ENCODE results near the gene TRABD2B.

TRABD2B gene

GRCh38 chr1:47841356-47841755 lies 155.8 kb downstream of the TRABD2B start:
- DNase-seq (ENCODE audit: low read depth, low spot score): no peak
- TF ChIP-seq CTCF (IDR thresholded peaks at IDR 0.05; ENCODE audit: low read depth, low read length): no peak
- in situ Hi-C loops (cut with HindIII; ENCODE audit: low sequenced_read_pairs): no loop called here
- no peak overlapping the region for H3K4me3 ChIP-seq (ENCODE audit: low read depth, low read length)

GRCh38 chr1:47840393-47841190 lies 156.6 kb downstream of the TRABD2B start:
- no peak for DNase-seq (ENCODE audit: low read depth, low spot score)
- in situ Hi-C loops (cut with HindIII; ENCODE audit: low sequenced_read_pairs): no loop called here
- no peak for TF ChIP-seq CTCF (IDR thresholded peaks at IDR 0.05; ENCODE audit: low read depth, low read length)
- no peak overlapping the region for H3K4me3 ChIP-seq (ENCODE audit: low read depth, low read length)

- no peak overlapping the region for H3K4me3 ChIP-seq (ENCODE audit: low read depth, low read length)
- no peak for TF ChIP-seq CTCF (IDR thresholded peaks at IDR 0.05; ENCODE audit: low read depth, low read length)
- DNase-seq (ENCODE audit: low read depth, low spot score): no peak
- in situ Hi-C loops (cut with HindIII; ENCODE audit: low sequenced_read_pairs): no loop called here
Measured at GRCh38 chr1:47839433-47839760, 157.8 kb downstream of the TRABD2B start.

GRCh38 chr1:47838562-47839432 lies 158.4 kb downstream of the TRABD2B start:
- no peak overlapping the region for H3K4me3 ChIP-seq (ENCODE audit: low read depth, low read length)
- no peak for TF ChIP-seq CTCF (IDR thresholded peaks at IDR 0.05; ENCODE audit: low read depth, low read length)
- in situ Hi-C loops (cut with HindIII; ENCODE audit: low sequenced_read_pairs): no loop called here
- no peak for DNase-seq (ENCODE audit: low read depth, low spot score)

GRCh38 chr1:47837866-47838561 lies 159.2 kb downstream of the TRABD2B start:
- in situ Hi-C loops (cut with HindIII; ENCODE audit: low sequenced_read_pairs): no loop called here
- TF ChIP-seq CTCF (IDR thresholded peaks at IDR 0.05; ENCODE audit: low read depth, low read length): no peak

GRCh38 chr1:47837056-47837830 lies 159.9 kb downstream of the TRABD2B start:
- H3K4me3 ChIP-seq (ENCODE audit: low read depth, low read length): no peak overlapping the region
- in situ Hi-C loops (cut with HindIII; ENCODE audit: low sequenced_read_pairs): no loop called here
- TF ChIP-seq CTCF (IDR thresholded peaks at IDR 0.05; ENCODE audit: low read depth, low read length): no peak
- DNase-seq (ENCODE audit: low read depth, low spot score): peak; percentile 17

More at GRCh38 chr1:47837866-47838561, 159.2 kb downstream of the TRABD2B start:
- DNase-seq (ENCODE audit: low read depth, low spot score): no peak
- H3K4me3 ChIP-seq (ENCODE audit: low read depth, low read length): no peak overlapping the region

Data from astrocyte of the spinal cord (primary cell).